Thyroid gland (tissue), 4 donors: ENCODE results near the gene SAAL1.

ENCODE experiments used
- CTCF ChIP-seq, 6 experiments: fragments of 200-600 bp in 3 of 6; fragments of 450-650 bp in 3 of 6; sonication (generic) in 3 of 6; IDR thresholded peaks; one replicate each; pipeline ENCODE4 v1.5.1; 2016 to 2019; ENCODE audit warnings: antibody characterized with exemption in 6 of 6, mild to moderate bottlenecking in 2 of 6, inconsistent platforms in 1 of 6, moderate library complexity in 1 of 6
- POLR2A ChIP-seq, 2 donors: fragments of 450-650 bp; IDR thresholded peaks; one replicate each; pipeline ENCODE4 v1.6.1; 2017; ENCODE audit warnings: antibody characterized with exemption in 2 of 2, mild to moderate bottlenecking in 2 of 2, moderate library complexity in 1 of 2

GRCh38 chr11:18050848-18051247 lies 55.0 kb downstream of the SAAL1 start:
- TF ChIP-seq CTCF (IDR thresholded peaks at IDR 0.05) (no peak), POLR2A (IDR thresholded peaks at IDR 0.05) (no peak)
